Placental epithelial cell (primary cell): ENCODE data around the gene UNCX. TPM values are rescaled to one million over a fixed set of nuclear protein-coding genes. Genes with fewer than 3 reads are reported as not detected.

Source experiments
- total RNA-seq: library from RNA; depleted of rRNA; stranded (reverse); fragments of >200 nt; gene quantifications from 2 replicates; pipeline ENCODE4 v1.2.3, GENCODE V29; 2012

UNCX gene
- not detected in 2 replicates for total RNA-seq

GRCh38 chr7:1232623-1233332 is at the start of gene UNCX:
Gene UNCX, plus strand, starts transcription at chr7:1232872. Its CDS starts 146 bp downstream, at chr7:1233018.

Other genes starting within 250 kb of the UNCX start
- gene CYP2W1, start 249.7 kb upstream of the UNCX start, total RNA-seq = 0.22 and 9.8 TPM in 2 replicates
- 0.33 and 1.2 TPM in 2 replicates for gene GPR146, start 188.3 kb upstream of the UNCX start, total RNA-seq
- under 0.01 and 0.33 TPM in 2 replicates for gene GPER1, start 144.8 kb upstream of the UNCX start, total RNA-seq
- 11.4 and 19.2 TPM in 2 replicates for gene ZFAND2A, start 72.7 kb upstream of the UNCX start, total RNA-seq
- 29.0 and 35.7 TPM in 2 replicates for gene MICALL2, start 226.6 kb downstream of the UNCX start, total RNA-seq